PFSK-1 (cell line): ENCODE results near the gene NEDD4L.

Experiments
- SIN3A ChIP-seq: IDR thresholded peaks from 2 replicates; pipeline ENCODE4 v1.6.1; 2012; ENCODE audit warnings: mild to moderate bottlenecking, low read length, moderate library complexity, borderline replicate concordance; ENCODE audit not compliant: insufficient read depth
- TAF1 ChIP-seq: IDR thresholded peaks from 2 replicates; pipeline ENCODE4 v1.6.1; 2012; ENCODE audit warnings: low read length, control low read depth, borderline replicate concordance; ENCODE audit not compliant: insufficient read depth
- TF ChIP-seq, protein P1 (sequence below), 2 experiments: IDR thresholded peaks; 2 replicates each; pipeline versions ENCODE4 v1.6.1 to v1.8.0; 2011 to 2012; ENCODE audit warnings: low read depth in 2 of 2, low read length in 2 of 2, control low read depth in 1 of 2, inconsistent platforms in 1 of 2, mild to moderate bottlenecking in 1 of 2, moderate library complexity in 1 of 2; ENCODE audit not compliant: insufficient read depth in 1 of 2

DNA sequence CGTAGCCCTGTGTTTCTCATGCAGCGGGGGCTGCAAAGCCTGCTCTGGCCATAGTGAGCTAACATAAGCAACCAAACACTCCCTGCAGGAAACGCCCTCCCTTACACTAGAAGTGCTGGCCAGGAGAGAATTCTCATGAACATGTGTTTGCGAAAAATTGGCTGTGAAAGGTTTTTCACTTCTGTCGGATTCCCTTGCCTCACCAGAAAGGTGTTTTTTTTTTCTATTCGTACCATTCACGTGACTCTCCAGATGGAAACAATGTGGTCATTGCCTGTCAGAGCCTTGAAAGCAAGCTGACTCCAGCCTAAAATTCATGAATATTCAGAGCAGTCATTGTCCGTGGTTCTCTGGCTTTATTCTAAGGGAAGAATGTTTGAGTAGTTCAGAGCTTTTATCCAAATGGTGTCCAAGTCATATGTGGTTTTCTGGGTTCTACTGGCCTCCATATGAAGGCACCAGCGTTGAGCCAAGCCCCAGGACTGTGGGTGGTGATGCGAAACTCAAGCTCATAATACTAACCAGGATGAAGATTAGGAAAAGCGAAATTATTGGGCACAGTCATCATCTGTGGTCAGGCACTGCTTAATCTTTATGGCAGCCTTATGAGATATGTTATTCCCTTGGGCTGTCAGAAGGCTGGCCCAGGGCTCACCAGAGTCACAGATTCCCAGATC is 348.4 kb downstream of the NEDD4L start:
- TF ChIP-seq SIN3A (no peak), TAF1 (no peak)
- TF ChIP-seq, protein P1, sequence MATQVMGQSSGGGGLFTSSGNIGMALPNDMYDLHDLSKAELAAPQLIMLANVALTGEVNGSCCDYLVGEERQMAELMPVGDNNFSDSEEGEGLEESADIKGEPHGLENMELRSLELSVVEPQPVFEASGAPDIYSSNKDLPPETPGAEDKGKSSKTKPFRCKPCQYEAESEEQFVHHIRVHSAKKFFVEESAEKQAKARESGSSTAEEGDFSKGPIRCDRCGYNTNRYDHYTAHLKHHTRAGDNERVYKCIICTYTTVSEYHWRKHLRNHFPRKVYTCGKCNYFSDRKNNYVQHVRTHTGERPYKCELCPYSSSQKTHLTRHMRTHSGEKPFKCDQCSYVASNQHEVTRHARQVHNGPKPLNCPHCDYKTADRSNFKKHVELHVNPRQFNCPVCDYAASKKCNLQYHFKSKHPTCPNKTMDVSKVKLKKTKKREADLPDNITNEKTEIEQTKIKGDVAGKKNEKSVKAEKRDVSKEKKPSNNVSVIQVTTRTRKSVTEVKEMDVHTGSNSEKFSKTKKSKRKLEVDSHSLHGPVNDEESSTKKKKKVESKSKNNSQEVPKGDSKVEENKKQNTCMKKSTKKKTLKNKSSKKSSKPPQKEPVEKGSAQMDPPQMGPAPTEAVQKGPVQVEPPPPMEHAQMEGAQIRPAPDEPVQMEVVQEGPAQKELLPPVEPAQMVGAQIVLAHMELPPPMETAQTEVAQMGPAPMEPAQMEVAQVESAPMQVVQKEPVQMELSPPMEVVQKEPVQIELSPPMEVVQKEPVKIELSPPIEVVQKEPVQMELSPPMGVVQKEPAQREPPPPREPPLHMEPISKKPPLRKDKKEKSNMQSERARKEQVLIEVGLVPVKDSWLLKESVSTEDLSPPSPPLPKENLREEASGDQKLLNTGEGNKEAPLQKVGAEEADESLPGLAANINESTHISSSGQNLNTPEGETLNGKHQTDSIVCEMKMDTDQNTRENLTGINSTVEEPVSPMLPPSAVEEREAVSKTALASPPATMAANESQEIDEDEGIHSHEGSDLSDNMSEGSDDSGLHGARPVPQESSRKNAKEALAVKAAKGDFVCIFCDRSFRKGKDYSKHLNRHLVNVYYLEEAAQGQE (IDR thresholded peaks at IDR 0.05; ENCODE audit: insufficient read depth in 1 of 2, low read depth in 2 of 2, low read length in 2 of 2): no peak
